IMR-90 (cell line): ENCODE results near the gene KIF1B. TPM values are rescaled to one million over a fixed set of nuclear protein-coding genes. Genes with fewer than 3 reads are reported as not detected.
A peak's percentile ranks its signal among the peaks of the same experiment; 100 is the strongest.

Experiments used
- BHLHE40 ChIP-seq: fragments of 150-350 bp; IDR thresholded peaks from 2 replicates; pipeline ENCODE4 v1.6.1; 2016; ENCODE audit warnings: mild to moderate bottlenecking, low read depth, low read length
- CEBPB ChIP-seq: IDR thresholded peaks from 2 replicates; pipeline ENCODE4 v1.6.1; 2012; ENCODE audit warnings: low read depth, low read length, improper control_type of control experiment
- CHD1 ChIP-seq: IDR thresholded peaks from 2 replicates; pipeline ENCODE4 v1.6.1; 2012; ENCODE audit warnings: low read depth, low read length, improper control_type of control experiment
- CTCF ChIP-seq: conservative IDR thresholded peaks from 2 replicates; pipeline ENCODE4 v1.5.1; 2012; ENCODE audit warnings: mild to moderate bottlenecking, low read depth, low read length, improper control_type of control experiment
- MAFK ChIP-seq: IDR thresholded peaks from 2 replicates; pipeline ENCODE4 v1.6.1; 2012; ENCODE audit warnings: low read depth, low read length, improper control_type of control experiment
- MAZ ChIP-seq: IDR thresholded peaks from 2 replicates; pipeline ENCODE4 v1.6.1; 2012; ENCODE audit warnings: low read depth, mild to moderate bottlenecking, low read length, improper control_type of control experiment, moderate library complexity, borderline replicate concordance
- SMC3 ChIP-seq: fragments of 150-350 bp; IDR thresholded peaks from 2 replicates; pipeline ENCODE4 v1.6.1; 2016; ENCODE audit warnings: low read depth, mild to moderate bottlenecking, antibody characterized with exemption, low read length, moderate library complexity
- USF2 ChIP-seq: fragments of 150-350 bp; IDR thresholded peaks from 2 replicates; pipeline ENCODE4 v1.6.1; 2017; ENCODE audit warnings: mild to moderate bottlenecking, antibody characterized with exemption, low read length, low read depth
- polyA plus RNA-seq, 3 experiments: library from polyadenylated mRNA; depleted of rRNA; stranded (reverse); fragments of >200 nt; gene quantifications; 2 replicates each; pipeline ENCODE4 v1.2.3, GENCODE V29; 2012; ENCODE audit warnings: low replicate concordance in 1 of 3
- total RNA-seq: library from RNA; depleted of rRNA; stranded (reverse); fragments of >200 nt; gene quantifications from 2 replicates; pipeline ENCODE4 v1.2.3, GENCODE V29; 2012

The KIF1B gene
- total and polyA plus RNA-seq, 2 of the 4 experiments (the other 2 are of a cell fraction): 13.0 to 21.1 TPM

- TF ChIP-seq BHLHE40: peak; percentile 94
- peak; percentile 98 for TF ChIP-seq CTCF
- TF ChIP-seq MAFK: no peak
- TF ChIP-seq USF2: no peak
- peak; percentile 85; the same call in 1 of the 2 replicates for TF ChIP-seq MAZ
- peak; percentile 45 for TF ChIP-seq SMC3
- 0 out of 2 replicates have a peak, but pooled peaks have one; percentile 67 for TF ChIP-seq CHD1
- TF ChIP-seq CEBPB: no peak
Measured at GRCh38 chr1:10209905-10210810, at the start of gene KIF1B (continued).
